ENCODE results near the gene BDKRB1.

DNA sequence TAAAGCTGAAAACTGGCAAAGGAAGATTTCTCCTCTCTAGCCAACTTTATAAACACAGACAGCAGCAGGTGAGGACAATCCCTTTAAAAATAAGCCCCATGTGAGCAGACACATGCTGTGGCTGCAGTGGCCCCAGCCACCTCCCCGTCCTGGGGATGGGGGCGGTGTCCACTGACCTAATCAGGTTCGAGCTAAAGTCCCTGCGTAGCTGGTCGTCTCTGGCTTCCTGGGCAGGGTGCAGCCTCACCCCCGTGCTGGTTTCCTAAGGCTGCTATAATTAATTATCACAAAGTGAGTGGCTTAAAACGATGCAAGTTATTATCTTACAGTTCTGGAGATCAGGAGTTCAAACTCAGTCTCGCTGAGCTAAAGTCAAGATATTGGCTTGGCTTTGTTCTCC, 1.0 kb downstream of the BDKRB1 start:
- TF ChIP-seq, protein P1, sequence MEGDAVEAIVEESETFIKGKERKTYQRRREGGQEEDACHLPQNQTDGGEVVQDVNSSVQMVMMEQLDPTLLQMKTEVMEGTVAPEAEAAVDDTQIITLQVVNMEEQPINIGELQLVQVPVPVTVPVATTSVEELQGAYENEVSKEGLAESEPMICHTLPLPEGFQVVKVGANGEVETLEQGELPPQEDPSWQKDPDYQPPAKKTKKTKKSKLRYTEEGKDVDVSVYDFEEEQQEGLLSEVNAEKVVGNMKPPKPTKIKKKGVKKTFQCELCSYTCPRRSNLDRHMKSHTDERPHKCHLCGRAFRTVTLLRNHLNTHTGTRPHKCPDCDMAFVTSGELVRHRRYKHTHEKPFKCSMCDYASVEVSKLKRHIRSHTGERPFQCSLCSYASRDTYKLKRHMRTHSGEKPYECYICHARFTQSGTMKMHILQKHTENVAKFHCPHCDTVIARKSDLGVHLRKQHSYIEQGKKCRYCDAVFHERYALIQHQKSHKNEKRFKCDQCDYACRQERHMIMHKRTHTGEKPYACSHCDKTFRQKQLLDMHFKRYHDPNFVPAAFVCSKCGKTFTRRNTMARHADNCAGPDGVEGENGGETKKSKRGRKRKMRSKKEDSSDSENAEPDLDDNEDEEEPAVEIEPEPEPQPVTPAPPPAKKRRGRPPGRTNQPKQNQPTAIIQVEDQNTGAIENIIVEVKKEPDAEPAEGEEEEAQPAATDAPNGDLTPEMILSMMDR (IDR thresholded peaks at IDR 0.05; ENCODE audit: low read depth, low read length, poor library complexity, severe bottlenecking): no peak
- no peak for TF ChIP-seq EZH2phosphoT487 (IDR thresholded peaks at IDR 0.05; ENCODE audit: borderline replicate concordance, low read length)

Measured in DOHH2 (cell line).